ENCODE results near the gene ELAVL4.
"Not testable (repeated sequence)": the region's sequence is repeated elsewhere in the genome, so short reads cannot be mapped to it uniquely, and the experiment has no call there.

Gene ELAVL4

DNA sequence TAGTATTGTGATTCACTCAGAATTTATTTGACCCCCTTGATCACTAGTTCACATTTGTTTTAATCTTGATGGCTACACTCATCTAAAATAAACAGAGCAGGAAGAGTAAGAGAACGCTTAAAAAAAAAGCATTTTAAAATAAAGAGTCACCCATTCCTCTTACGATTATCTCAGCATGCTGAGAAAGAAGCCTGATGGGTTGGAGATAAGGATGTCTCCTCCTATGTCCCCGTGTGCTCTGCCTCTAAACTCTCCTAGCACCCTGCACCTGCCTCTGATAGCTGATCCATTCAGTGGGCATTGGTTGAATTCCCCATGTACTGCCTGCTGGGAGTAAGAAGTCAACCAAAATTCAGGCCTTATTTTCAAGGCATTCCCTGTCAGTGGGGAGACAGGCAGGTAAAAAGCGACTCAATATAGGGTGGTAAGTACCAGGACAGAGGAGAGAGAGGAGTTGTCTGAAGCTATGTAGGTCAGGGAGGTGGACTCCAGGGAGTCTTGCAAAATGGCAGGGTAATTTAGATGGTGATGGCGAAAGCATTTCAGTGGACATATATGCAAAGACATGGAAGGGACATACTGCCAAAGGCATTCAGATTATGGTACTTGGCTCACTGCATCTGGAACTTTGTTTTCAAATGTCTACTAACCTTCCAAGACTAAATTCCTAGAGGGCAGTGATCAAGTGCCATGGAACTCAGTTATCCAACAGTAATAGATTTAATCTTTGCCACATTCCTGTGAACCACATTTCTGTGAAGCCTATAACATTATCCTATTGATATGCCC lies 18.4 kb downstream of the ELAVL4 start:
- DNase-seq: no peak

GRCh38 chr1:50129201-50129600 lies 20.5 kb downstream of the ELAVL4 start:
- no peak for DNase-seq

GRCh38 chr1:50132347-50132894 lies 23.7 kb downstream of the ELAVL4 start:
- no peak for DNase-seq

GRCh38 chr1:50135716-50136115 lies 27.0 kb downstream of the ELAVL4 start:
- no peak for DNase-seq

GRCh38 chr1:50139339-50140181 lies 30.8 kb downstream of the ELAVL4 start:
- DNase-seq: peak; percentile 88

DNA sequence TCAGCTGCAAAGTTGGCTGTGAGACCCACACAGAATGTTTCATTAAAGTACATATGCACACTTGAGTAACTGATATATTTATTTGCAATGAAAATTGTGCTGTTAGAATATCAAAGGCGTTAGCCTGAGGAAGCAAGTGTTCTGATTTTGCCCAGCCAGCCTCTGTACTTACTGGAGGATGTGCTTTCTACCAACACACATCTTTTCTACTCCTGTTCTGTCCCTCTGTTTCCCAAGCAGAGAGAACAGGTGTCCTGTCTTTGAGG lies 31.4 kb downstream of the ELAVL4 start:
- DNase-seq: no peak

DNA sequence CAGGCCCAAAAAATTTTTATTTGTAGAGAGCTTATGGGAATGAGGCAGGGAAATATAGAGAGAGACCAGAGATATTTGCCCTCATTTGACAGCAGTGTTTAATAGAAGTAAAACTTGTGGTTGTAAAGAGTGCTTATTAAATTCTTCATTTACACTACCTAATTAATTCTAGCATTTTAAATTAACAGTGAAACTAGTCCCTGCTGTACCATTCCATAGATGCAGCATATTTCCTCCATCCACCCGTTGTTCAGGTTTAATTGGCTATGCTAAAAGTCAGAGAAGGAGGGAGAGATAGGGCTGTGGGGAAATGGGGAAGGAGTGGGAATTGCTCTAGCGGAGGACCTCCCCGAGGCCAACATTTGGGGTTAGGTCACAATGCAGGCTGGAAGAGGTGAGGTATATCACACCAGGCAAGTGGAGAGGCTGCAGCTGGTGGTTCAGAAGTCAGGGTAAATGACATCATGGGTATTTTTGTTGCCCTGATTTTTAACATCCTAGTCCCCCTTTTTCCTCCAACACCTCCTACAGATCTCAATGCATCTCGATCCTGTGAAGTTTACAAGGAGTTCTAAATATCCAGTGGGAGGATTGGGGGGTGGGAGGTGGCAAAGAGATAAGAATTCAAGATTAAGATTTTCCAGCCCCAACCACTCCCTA lies 38.6 kb downstream of the ELAVL4 start:
- DNase-seq: no peak

DNA sequence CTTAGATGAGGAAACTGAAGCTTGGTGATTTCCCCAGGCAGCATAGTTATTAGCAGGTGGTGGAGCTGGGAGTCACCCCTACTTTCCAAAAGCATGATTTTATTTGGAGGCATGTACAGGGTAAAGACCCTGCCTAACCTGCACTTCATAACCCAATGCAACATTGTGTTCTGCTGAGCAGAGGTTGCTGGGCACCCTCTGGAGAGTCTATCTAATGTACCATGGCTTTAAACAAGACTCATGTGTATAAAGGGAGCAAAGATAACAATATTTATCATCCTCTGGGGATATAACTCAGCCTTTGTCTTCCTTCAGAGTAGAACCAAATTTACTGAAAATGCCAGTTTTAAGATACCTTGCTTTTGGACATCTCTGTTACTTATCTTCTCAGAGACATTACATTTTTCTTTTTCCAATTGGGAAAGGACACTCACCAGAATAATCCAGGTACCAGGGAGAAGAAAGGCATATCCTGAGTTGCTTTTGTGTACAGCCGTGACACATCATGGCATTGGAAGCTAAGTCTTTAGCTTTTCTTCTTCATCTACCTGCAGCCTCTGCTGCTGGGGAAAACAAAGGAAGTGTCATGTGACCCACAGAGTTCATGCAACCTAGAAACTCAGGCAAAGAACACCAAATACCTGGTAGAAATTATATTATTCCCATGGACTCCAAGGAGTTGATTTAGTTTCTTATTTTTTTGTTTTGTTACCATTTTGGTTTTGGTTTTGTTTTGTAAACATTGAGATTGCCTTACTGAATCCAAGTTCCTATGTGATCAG lies 39.6 kb downstream of the ELAVL4 start:
- no peak for DNase-seq

GRCh38 chr1:50152236-50152635 lies 43.5 kb downstream of the ELAVL4 start:
- no peak for DNase-seq

DNA sequence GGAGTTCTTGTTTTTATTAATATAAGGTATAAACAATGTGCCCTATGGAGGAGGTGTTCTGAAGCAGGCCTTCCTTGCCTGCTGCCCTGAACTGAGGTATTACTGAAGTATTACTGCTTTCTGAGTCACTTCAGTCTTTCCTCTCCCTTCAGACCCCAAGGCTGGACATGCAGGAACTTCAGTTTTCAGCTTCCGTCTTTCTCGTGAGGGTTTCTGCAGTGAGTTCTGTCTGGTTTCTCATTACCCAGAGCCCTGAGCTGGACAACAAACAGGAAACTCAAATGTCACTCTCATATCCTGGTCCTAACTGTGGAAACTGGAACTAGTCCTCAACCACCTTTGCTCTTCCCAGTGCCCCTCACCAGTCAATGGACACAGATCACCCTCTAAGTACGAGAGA lies 46.8 kb downstream of the ELAVL4 start:
- no peak for DNase-seq

GRCh38 chr1:50156241-50157010 lies 47.7 kb downstream of the ELAVL4 start:
- no peak for DNase-seq

DNA sequence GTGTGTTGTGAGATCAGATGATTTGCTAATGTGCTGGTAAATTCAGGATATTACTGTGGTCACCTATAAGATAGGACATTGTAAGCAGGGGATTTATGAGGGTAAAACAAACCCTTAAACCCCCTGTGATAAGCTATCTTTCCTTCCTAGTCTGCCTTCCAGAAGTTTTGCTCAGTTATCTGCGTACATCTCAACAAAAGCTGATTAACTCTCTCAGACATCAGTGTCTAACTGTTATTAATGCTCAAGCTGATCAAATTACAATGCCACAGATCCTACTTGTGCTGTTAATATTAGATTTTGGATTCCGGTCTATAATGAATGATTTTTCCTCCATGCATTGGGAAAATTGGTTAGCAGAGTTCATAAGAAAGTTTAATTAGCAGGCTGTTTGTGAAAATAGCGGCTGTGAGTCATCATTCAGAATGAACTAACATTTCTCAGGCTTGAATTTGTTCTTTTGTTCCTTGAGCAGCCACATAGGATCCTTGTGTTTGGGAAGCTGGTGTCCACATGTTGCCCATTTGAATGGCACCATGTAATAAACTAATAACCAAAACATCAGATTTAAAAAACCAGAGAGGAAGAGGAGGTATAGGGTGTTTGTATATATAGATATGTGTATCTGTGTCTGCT lies 48.7 kb downstream of the ELAVL4 start:
- DNase-seq: no peak

GRCh38 chr1:50158421-50158820 lies 49.7 kb downstream of the ELAVL4 start:
- no peak for DNase-seq

DNA sequence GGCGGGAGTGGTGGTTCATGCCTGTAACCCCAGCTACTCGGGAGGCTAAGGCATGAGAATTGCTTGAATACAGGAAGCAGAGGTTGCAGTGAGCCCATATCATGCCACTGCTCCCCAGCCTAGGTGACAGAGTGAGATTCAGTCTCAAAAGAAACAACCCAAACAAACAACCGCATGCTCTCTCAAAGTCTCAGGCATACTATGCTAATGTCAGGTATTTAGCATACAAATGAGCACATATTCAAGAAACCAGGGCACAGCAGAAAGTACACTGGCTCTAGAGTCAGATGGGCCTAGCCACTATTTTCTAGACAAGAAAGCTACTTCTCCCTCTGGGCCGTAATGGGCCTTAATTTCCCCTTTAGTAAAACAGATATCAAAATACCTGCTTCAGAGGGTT lies 55.0 kb downstream of the ELAVL4 start:
- DNase-seq: no peak

GRCh38 chr1:50166351-50166750 lies 57.6 kb downstream of the ELAVL4 start:
- not testable (repeated sequence) for DNase-seq

DNA sequence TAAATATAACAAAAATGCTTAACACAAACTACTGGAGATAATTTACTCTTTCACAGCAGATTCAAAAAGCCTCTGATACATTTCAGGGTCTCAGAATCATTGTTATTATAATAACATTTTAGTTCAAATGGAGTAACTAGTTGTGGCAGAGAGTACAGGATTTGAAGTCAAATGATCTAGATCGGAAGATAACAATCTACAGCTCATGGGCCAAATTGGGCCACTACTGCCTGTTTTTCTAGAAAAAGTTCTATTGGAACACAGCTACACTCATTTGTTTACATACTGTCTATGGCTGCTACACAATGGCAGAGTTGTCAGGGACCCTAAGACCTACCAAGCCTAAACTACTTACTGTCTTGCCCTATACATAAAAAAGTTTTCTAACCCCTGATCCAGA lies 63.6 kb downstream of the ELAVL4 start:
- no peak for DNase-seq

DNA sequence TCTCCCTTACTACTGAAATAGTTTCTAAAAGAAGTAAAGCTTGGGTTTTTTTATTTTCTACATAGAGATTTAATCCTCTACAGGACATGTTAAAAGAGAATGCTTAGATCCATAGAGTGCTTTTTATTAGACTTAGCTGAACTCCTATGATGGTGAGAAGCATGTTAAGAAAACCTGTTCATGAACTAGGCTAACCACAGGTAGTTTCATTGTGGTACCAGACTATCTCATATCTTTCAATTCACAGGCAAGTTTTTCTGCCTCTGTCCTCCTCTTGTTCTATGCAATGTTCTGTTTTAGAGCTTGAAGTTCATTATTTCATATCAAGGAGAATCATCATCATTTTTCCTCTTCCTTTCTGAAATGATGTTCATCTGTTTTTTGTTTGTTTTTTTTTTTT lies 65.4 kb downstream of the ELAVL4 start:
- no peak for DNase-seq

GRCh38 chr1:50175719-50176639 lies 67.3 kb downstream of the ELAVL4 start:
- no peak for DNase-seq

DNA sequence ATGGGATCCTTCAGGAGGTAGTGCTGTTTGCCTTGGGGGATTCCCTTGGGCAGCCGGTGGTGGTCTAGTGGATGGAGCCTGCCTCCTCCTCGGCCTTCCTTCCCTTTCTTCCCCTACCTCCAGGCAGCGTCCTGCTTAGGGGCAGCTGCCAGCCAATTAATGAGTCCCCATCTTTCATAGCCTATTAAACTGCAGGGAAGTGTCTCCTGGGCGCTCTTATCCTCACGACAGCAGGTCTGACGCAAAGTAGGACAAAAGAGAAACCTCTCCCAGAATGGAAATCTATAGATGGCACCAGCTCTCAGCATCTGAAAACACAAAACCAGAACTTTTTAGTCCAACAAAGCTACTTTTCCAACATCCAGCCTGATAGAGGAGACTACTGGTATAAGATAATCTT lies 69.3 kb downstream of the ELAVL4 start:
- no peak for DNase-seq

DNA sequence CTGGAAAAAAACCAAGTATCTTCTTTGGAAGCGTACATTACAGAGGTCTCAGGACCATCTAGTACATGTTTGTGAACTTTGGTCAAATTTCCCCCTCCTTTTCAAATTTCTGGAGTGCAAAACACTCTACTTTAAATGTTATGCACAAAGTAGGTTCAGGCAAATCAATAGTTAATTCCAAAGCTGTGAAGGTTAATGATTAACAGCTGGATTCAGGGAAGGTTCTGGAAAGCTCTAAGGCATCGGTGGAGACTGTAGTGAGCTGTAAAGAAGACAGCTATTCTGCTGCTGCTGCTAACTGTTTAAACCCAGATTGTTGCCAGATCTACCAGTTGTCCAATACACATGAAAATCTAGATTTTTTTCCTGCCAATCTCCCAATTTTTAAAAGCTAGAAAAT lies 70.9 kb downstream of the ELAVL4 start:
- DNase-seq: no peak

Measured in NCI-H1105 (cell line).